HepG2 (cell line): Measurements from ENCODE around the gene OSBPL5.

Experiments used
- ADNP ChIP-seq: sonication (generic); formaldehyde crosslinking; IDR thresholded peaks from 2 replicates; pipeline ENCODE4 v1.4.0; 2020; ENCODE audit warnings: missing genetic modification reagents
- CREB1 ChIP-seq, 2 experiments: fragments of 450-650 bp in 1 of 2; IDR thresholded peaks; 2 replicates each; pipeline ENCODE4 v1.6.1; 2016 to 2017; ENCODE audit warnings: control low read depth in 1 of 2, mild to moderate bottlenecking in 1 of 2, missing compliant biosample characterization in 1 of 2, missing genetic modification characterization in 1 of 2
- PHF5A ChIP-seq: IDR thresholded peaks from one replicate; pipeline ENCODE4 v1.6.1; 2018; ENCODE audit warnings: low read depth, missing genetic modification reagents; ENCODE audit not compliant: unreplicated experiment
- POLR2A ChIP-seq, 2 experiments: IDR thresholded peaks; 2 replicates each; pipeline ENCODE4 v1.6.1; 2011; ENCODE audit warnings: low read depth in 2 of 2, low read length in 2 of 2, mild to moderate bottlenecking in 1 of 2, moderate library complexity in 1 of 2; ENCODE audit not compliant: insufficient read depth in 1 of 2
- RFX5 ChIP-seq: IDR thresholded peaks from 2 replicates; pipeline ENCODE4 v1.6.1; 2011; ENCODE audit warnings: low read depth, low read length, improper control_type of control experiment
- SMAD1 ChIP-seq: sonication (generic); formaldehyde crosslinking; IDR thresholded peaks from 2 replicates; pipeline ENCODE4 v1.4.0; 2020; ENCODE audit warnings: missing genetic modification reagents, low read depth, mild to moderate bottlenecking, borderline replicate concordance
- ZC3H4 ChIP-seq: sonication (generic); formaldehyde crosslinking; IDR thresholded peaks from 2 replicates; pipeline ENCODE4 v1.4.0; 2020; ENCODE audit warnings: missing genetic modification reagents, borderline replicate concordance
- ZNF317 ChIP-seq: sonication (generic); formaldehyde crosslinking; IDR thresholded peaks from 2 replicates; pipeline ENCODE4 v1.5.0; 2020; ENCODE audit warnings: mild to moderate bottlenecking, missing genetic modification reagents
- ZNF367 ChIP-seq: sonication (generic); formaldehyde crosslinking; IDR thresholded peaks from 2 replicates; pipeline ENCODE4 v1.4.0; 2020; ENCODE audit warnings: missing genetic modification reagents, borderline replicate concordance
- ZNF644 ChIP-seq: IDR thresholded peaks from 2 replicates; pipeline ENCODE4 v1.6.1; 2016; ENCODE audit warnings: low read depth
- ZNF737 ChIP-seq: sonication (generic); formaldehyde crosslinking; IDR thresholded peaks from 2 replicates; pipeline ENCODE4 v1.5.0; 2020; ENCODE audit warnings: missing genetic modification reagents, mild to moderate bottlenecking, borderline replicate concordance
- TF ChIP-seq, protein P1 (sequence below): sonication (generic); formaldehyde crosslinking; conservative IDR thresholded peaks from 2 replicates; pipeline ENCODE4 v1.4.0; 2020; ENCODE audit warnings: missing genetic modification reagents
- TF ChIP-seq, protein P2 (sequence below), 2 experiments: IDR thresholded peaks; 2 replicates each; pipeline ENCODE4 v1.6.1; 2011 to 2012; ENCODE audit warnings: low read length in 2 of 2, borderline replicate concordance in 1 of 2, low read depth in 1 of 2, mild to moderate bottlenecking in 1 of 2, moderate library complexity in 1 of 2

DNA sequence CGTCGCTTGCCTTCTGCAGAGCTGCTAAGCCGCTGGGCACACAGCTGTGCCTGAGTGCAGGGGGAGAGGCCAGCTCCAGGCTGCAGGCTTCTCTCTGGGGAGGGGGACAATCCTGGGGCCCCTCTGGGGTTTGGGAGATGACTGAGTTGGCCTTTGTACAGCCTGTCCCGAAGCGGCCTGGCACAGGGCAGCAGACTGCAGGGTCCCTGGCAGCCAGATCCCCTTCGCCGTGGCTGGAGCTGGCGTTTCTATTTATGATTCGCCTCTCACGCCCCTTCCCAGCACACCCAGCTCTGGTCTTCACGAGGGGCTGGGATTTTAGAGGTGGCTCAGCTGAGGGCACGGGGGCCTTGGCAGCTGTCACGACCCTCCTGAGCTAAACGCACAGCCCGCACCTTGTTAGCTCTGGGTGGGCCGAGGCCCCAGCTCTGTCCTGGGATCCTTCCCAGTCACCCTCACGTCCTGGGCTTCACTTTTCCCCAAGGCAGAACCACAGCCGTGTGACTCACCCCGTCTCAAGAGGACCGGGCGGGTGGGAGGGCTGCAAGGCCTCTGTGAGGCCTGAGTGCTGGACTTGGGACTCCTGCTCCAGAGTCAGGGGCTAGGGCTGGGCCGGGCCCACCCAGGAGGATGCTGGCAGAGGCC is 18.4 kb downstream of the OSBPL5 start:
- TF ChIP-seq POLR2A (IDR thresholded peaks at IDR 0.05; ENCODE audit: insufficient read depth in 1 of 2, low read depth in 2 of 2, low read length in 2 of 2) (no peak), ZNF737 (CRISPR knock-in tag) (no peak), SMAD1 (CRISPR knock-in tag) (no peak), PHF5A (CRISPR knock-in tag) (no peak), ADNP (CRISPR knock-in tag) (no peak), ZNF644 (CRISPR knock-in tag) (no peak), ZC3H4 (CRISPR knock-in tag) (no peak), ZNF367 (no peak), ZNF317 (CRISPR knock-in tag) (no peak), RFX5 (no peak), CREB1 (IDR thresholded peaks at IDR 0.05) (no peak), CREB1 (CRISPR knock-in tag; IDR thresholded peaks at IDR 0.05) (no peak)
- TF ChIP-seq, protein P1, sequence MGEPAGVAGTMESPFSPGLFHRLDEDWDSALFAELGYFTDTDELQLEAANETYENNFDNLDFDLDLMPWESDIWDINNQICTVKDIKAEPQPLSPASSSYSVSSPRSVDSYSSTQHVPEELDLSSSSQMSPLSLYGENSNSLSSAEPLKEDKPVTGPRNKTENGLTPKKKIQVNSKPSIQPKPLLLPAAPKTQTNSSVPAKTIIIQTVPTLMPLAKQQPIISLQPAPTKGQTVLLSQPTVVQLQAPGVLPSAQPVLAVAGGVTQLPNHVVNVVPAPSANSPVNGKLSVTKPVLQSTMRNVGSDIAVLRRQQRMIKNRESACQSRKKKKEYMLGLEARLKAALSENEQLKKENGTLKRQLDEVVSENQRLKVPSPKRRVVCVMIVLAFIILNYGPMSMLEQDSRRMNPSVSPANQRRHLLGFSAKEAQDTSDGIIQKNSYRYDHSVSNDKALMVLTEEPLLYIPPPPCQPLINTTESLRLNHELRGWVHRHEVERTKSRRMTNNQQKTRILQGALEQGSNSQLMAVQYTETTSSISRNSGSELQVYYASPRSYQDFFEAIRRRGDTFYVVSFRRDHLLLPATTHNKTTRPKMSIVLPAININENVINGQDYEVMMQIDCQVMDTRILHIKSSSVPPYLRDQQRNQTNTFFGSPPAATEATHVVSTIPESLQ (CRISPR knock-in tag), result no peak
- TF ChIP-seq, protein P2, sequence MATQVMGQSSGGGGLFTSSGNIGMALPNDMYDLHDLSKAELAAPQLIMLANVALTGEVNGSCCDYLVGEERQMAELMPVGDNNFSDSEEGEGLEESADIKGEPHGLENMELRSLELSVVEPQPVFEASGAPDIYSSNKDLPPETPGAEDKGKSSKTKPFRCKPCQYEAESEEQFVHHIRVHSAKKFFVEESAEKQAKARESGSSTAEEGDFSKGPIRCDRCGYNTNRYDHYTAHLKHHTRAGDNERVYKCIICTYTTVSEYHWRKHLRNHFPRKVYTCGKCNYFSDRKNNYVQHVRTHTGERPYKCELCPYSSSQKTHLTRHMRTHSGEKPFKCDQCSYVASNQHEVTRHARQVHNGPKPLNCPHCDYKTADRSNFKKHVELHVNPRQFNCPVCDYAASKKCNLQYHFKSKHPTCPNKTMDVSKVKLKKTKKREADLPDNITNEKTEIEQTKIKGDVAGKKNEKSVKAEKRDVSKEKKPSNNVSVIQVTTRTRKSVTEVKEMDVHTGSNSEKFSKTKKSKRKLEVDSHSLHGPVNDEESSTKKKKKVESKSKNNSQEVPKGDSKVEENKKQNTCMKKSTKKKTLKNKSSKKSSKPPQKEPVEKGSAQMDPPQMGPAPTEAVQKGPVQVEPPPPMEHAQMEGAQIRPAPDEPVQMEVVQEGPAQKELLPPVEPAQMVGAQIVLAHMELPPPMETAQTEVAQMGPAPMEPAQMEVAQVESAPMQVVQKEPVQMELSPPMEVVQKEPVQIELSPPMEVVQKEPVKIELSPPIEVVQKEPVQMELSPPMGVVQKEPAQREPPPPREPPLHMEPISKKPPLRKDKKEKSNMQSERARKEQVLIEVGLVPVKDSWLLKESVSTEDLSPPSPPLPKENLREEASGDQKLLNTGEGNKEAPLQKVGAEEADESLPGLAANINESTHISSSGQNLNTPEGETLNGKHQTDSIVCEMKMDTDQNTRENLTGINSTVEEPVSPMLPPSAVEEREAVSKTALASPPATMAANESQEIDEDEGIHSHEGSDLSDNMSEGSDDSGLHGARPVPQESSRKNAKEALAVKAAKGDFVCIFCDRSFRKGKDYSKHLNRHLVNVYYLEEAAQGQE (IDR thresholded peaks at IDR 0.05; ENCODE audit: borderline replicate concordance in 1 of 2, low read depth in 1 of 2, low read length in 2 of 2), result no peak
